Measurements from ENCODE around the gene FCN2. TPM values are rescaled to one million over a fixed set of nuclear protein-coding genes. Genes with fewer than 3 reads are reported as not detected.

FCN2 gene
- total RNA-seq, 1 donor from 2014 or later, result not detected

- no peaks in the 10 kb centered on the region for H3K27me3 ChIP-seq (ENCODE audit: control insufficient read depth, insufficient read depth, low read length)
- FAIRE-seq (no peak), DNase-seq (ENCODE audit: low read depth) (no peak)
- no peak overlapping the region for H3K4me3 ChIP-seq (ENCODE audit: low read depth, low read length)
- no peak for TF ChIP-seq CTCF (IDR thresholded peaks at IDR 0.05; ENCODE audit: insufficient read depth, low read length, severe bottlenecking)
- no peaks in the 10 kb centered on the region for H3K36me3 ChIP-seq (ENCODE audit: control insufficient read depth, insufficient read depth, low read length)
Measured at GRCh38 chr9:134887219-134887618, 6.6 kb downstream of the FCN2 start.

DNA sequence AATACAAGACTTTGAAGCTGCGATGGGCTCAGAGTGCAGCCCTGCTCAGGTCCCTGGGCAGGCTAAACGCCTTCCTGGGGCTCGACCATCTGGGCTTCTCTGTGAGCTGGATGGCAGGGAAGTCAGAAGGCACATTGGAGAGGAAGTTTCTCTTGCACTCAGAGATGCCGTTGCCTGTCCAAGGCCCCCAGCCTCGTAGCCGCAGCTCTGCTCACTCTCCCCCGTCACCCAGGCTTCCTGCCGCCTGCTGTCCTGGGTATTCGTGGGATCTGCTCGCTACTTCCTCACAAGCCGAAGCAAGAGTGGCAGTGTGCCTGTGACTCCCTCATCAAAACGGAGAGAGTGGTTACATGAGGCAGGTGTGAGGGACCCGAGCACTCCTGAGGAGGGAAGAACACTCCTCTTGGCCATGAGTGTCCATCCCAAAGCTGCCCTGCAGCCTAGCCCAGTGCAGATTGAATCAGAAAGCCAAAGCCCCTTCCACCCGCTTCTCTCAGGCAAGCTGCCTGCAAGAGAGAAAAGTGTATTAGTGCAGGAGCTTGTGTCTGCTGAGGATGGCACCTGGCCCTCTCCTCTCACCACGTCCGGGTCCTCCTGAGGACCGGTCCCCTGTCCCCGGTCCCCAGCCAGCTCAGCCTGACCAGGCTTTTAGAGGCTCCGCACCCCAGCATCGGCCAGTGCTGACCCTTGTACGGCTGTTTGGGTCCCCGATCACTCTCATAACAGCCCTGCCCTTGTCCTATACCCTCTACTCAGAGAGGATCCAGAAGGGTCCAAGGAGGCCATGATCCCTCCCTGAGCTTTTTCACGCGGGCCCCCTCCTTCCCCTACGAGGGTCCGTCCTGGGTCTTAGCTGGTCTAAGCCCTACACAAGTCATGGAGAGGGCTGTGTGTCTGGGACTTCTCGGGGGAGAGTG is 7.3 kb downstream of the FCN2 start:
- H3K36me3 ChIP-seq (ENCODE audit: control insufficient read depth, insufficient read depth, low read length), result no peaks in the 10 kb centered on the region
- DNase-seq (ENCODE audit: low read depth), result no peak
- TF ChIP-seq CTCF (IDR thresholded peaks at IDR 0.05; ENCODE audit: insufficient read depth, low read length, severe bottlenecking), result no peak
- H3K27me3 ChIP-seq (ENCODE audit: control insufficient read depth, insufficient read depth, low read length), result no peaks in the 10 kb centered on the region
- no peak for FAIRE-seq
- H3K4me3 ChIP-seq (ENCODE audit: low read depth, low read length), result no peak overlapping the region

DNA sequence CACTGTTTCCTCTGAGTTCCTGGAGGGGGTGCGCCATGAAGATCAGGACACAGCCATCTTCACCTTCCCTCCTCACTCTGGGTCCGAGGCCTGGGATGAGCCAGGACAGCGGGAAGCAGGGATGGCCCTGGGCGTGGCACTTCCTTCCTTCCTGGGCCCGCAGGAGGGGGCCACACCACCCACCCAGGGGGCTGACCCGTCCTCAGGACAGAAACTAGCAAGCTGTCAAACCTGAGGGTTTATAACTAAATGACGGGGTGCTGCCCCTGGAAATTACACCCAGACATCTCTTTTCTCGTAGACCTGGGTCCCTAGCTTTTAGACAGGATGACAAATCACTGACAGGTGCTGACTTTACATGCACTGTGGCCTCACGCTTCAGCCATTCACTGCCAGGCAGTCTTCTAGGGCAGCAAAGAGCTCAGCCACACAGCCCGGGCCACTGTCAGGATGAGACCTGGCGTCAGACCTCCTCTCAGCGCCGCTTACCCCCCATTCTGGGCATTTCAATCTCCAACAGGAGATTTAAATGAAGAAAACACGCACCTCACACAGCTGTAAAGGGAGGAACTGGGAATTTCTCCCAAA is 8.1 kb downstream of the FCN2 start:
- DNase-seq (ENCODE audit: low read depth) (no peak), FAIRE-seq (no peak)
- TF ChIP-seq CTCF (IDR thresholded peaks at IDR 0.05; ENCODE audit: insufficient read depth, low read length, severe bottlenecking), result no peak
- Histone ChIP-seq H3K27me3 (ENCODE audit: control insufficient read depth, insufficient read depth, low read length) (no peaks in the 10 kb centered on the region), H3K36me3 (ENCODE audit: control insufficient read depth, insufficient read depth, low read length) (no peaks in the 10 kb centered on the region), H3K4me3 (ENCODE audit: low read depth, low read length) (no peak overlapping the region)

DNA sequence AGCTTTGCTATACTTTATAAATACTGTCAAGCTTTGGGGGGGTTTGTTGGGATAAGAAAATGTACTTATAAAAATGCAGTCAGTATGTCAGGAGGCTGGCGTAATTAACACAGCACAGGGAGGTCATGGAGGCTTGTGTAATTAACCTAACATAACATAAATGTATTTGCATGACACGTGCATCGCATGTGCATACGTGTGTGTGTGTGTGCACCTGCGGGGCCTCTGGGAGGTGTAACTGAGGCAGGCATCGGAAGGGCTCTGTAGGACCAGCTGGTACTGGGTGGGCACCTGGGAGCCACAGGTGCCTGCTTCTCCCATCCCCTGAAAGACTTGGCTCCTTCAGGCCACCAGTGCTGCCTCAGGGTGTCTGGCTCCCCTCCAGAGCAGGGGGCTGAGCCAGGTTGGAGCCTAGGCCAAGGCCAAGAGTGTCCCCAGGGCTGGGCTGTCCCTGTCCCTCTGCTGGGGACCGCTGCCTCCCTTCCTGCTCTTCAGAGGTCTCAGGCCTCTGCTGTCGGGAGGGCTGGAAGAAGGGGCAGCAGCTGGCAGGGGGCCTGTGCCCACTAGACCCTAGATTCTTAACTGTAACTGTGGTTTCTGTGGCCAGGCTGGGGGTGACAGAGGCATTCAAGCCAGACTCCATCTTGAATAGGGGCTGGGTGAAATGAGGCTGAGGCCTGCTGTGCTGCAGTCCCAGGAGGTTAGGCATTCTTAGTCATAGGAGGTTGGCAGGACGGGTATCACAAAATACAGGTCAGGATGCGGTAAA is 9.0 kb downstream of the FCN2 start:
- no peaks in the 10 kb centered on the region for H3K27me3 ChIP-seq (ENCODE audit: control insufficient read depth, insufficient read depth, low read length)
- no peak for FAIRE-seq
- TF ChIP-seq CTCF (IDR thresholded peaks at IDR 0.05; ENCODE audit: insufficient read depth, low read length, severe bottlenecking), result no peak
- DNase-seq (ENCODE audit: low read depth), result no peak
- no peak overlapping the region for H3K4me3 ChIP-seq (ENCODE audit: low read depth, low read length)
- no peaks in the 10 kb centered on the region for H3K36me3 ChIP-seq (ENCODE audit: control insufficient read depth, insufficient read depth, low read length)

GRCh38 chr9:134890155-134890495 is 9.5 kb downstream of the FCN2 start:
- DNase-seq (ENCODE audit: low read depth), result no peak
- Histone ChIP-seq H3K36me3 (ENCODE audit: control insufficient read depth, insufficient read depth, low read length) (no peaks in the 10 kb centered on the region), H3K4me3 (ENCODE audit: low read depth, low read length) (no peak overlapping the region), H3K27me3 (ENCODE audit: control insufficient read depth, insufficient read depth, low read length) (no peaks in the 10 kb centered on the region)
- no peak for FAIRE-seq
- no peak for TF ChIP-seq CTCF (IDR thresholded peaks at IDR 0.05; ENCODE audit: insufficient read depth, low read length, severe bottlenecking)

All from bronchial epithelial cell (primary cell).